HG02610 (cell line): ENCODE results near the gene PPP1R1C.
A peak's percentile ranks its signal among the peaks of the same experiment; 100 is the strongest.
"Not testable (repeated sequence)": the region's sequence is repeated elsewhere in the genome, so short reads cannot be mapped to it uniquely, and the experiment has no call there.

Source experiments
- ATAC-seq: cut with Tn5 transposase; IDR thresholded peaks from one replicate; pipeline ENCODE4 v1.9.1; 2021; ENCODE audit warnings: mild to moderate bottlenecking, moderate library complexity; ENCODE audit not compliant: unreplicated experiment

PPP1R1C gene

GRCh38 chr2:181985632-181986205, at the start of gene PPP1R1C:
PPP1R1C (plus strand) TSS chr2:181985853; CDS start chr2:181986111, 258 bp downstream.
- no peak for ATAC-seq

GRCh38 chr2:181937473-181937872, 48.2 kb upstream of the PPP1R1C start:
- ATAC-seq: no peak

- no peak for ATAC-seq
Measured at GRCh38 chr2:181943411-181944124, 42.1 kb upstream of the PPP1R1C start.

GRCh38 chr2:181944164-181944913, 41.3 kb upstream of the PPP1R1C start:
- no peak for ATAC-seq

GRCh38 chr2:181944914-181945291, 40.8 kb upstream of the PPP1R1C start:
- ATAC-seq: no peak

GRCh38 chr2:181946444-181947127, 39.1 kb upstream of the PPP1R1C start:
- peak; percentile 66 for ATAC-seq

- no peak for ATAC-seq
Measured at GRCh38 chr2:181947273-181947672, 38.4 kb upstream of the PPP1R1C start.

- ATAC-seq: no peak
Measured at GRCh38 chr2:181948227-181948626, 37.4 kb upstream of the PPP1R1C start.

GRCh38 chr2:181949047-181949446, 36.6 kb upstream of the PPP1R1C start:
- no peak for ATAC-seq

- ATAC-seq: no peak
Measured at GRCh38 chr2:181952404-181953226, 33.0 kb upstream of the PPP1R1C start.

- ATAC-seq: peak; percentile 70
Measured at GRCh38 chr2:181953881-181954537, 31.6 kb upstream of the PPP1R1C start.

GRCh38 chr2:181954538-181954883, 31.1 kb upstream of the PPP1R1C start:
- ATAC-seq: no peak

- no peak for ATAC-seq
Measured at GRCh38 chr2:181955010-181955409, 30.6 kb upstream of the PPP1R1C start.

- not testable (repeated sequence) for ATAC-seq
Measured at GRCh38 chr2:181955866-181956265, 29.8 kb upstream of the PPP1R1C start.

- no peak for ATAC-seq
Measured at GRCh38 chr2:181957668-181958067, 28.0 kb upstream of the PPP1R1C start.

- ATAC-seq: no peak
Measured at GRCh38 chr2:181958726-181959125, 26.9 kb upstream of the PPP1R1C start.

GRCh38 chr2:181959508-181959907, 26.1 kb upstream of the PPP1R1C start:
- no peak for ATAC-seq

- ATAC-seq: not testable (repeated sequence)
Measured at GRCh38 chr2:181961167-181961566, 24.5 kb upstream of the PPP1R1C start.

- no peak for ATAC-seq
Measured at GRCh38 chr2:181962142-181962541, 23.5 kb upstream of the PPP1R1C start.

GRCh38 chr2:181970160-181970794, 15.4 kb upstream of the PPP1R1C start:
- no peak for ATAC-seq
